ENCODE measurements around the gene NAA35. TPM values are rescaled to one million over a fixed set of nuclear protein-coding genes. Genes with fewer than 3 reads are reported as not detected.
"Not testable (repeated sequence)": the region's sequence is repeated elsewhere in the genome, so short reads cannot be mapped to it uniquely, and the experiment has no call there.

Gene NAA35
- total and polyA plus RNA-seq, 11 donors, result 4.0 to 21.8 (median 16.5) TPM

- Histone ChIP-seq H3K27ac (no peak overlapping the region), H3K36me3 (no peaks in the 10 kb centered on the region), H3K4me1 (peaks cover 0 to 5% (median 0%) of the 10 kb centered on the region in 12 donors), H3K9me3 (no peaks in the 10 kb centered on the region), H3K27me3 (no peaks in the 10 kb centered on the region), H3K4me3 (no peak overlapping the region)
- TF ChIP-seq CTCF (IDR thresholded peaks at IDR 0.05) (no peak), POLR2A (IDR thresholded peaks at IDR 0.05) (no peak)
- intact Hi-C loops (cut with DNase I), result no loop called here
- ATAC-seq, result no peak
- 84 to 93% (median 91%) methylated on average over 5 of the region's 5 CpGs for WGBS, 4 donors
- no peak for DNase-seq
Observed at GRCh38 chr9:85925493-85925892, 15.5 kb upstream of the NAA35 start.

- no peaks in the 10 kb centered on the region for H3K36me3 ChIP-seq
- intact Hi-C loops (cut with DNase I), result no loop called here
- WGBS, 4 donors, result 57 to 75% (median 67%) methylated on average over 2 of the region's 2 CpGs
Observed at GRCh38 chr9:85927076-85927475, 13.9 kb upstream of the NAA35 start.

GRCh38 chr9:85931495-85931894 lies 9.5 kb upstream of the NAA35 start:
- DNase-seq (no peak), ATAC-seq (no peak)
- Histone ChIP-seq H3K36me3 (no peaks in the 10 kb centered on the region), H3K4me1 (peaks cover 0 to 5% (median 0%) of the 10 kb centered on the region in 12 donors), H3K27me3 (no peaks in the 10 kb centered on the region), H3K9me3 (no peaks in the 10 kb centered on the region), H3K27ac (no peak overlapping the region), H3K4me3 (no peak overlapping the region)
- intact Hi-C loops (cut with DNase I), result no loop called here
- TF ChIP-seq POLR2A (IDR thresholded peaks at IDR 0.05) (no peak), CTCF (IDR thresholded peaks at IDR 0.05) (no peak)
- WGBS, 4 donors, result 83 to 92% (median 89%) methylated on average over 2 of the region's 2 CpGs

More at GRCh38 chr9:85927076-85927475, 13.9 kb upstream of the NAA35 start:
- no peak for DNase-seq
- Histone ChIP-seq H3K27me3 (no peaks in the 10 kb centered on the region), H3K27ac (no peak overlapping the region), H3K9me3 (no peaks in the 10 kb centered on the region), H3K4me1 (peaks cover 0 to 5% (median 0%) of the 10 kb centered on the region in 12 donors), H3K4me3 (no peak overlapping the region)
- ATAC-seq, result peak in 2 of 4 donors; percentile 42 to 63
- TF ChIP-seq POLR2A (IDR thresholded peaks at IDR 0.05) (no peak), CTCF (IDR thresholded peaks at IDR 0.05) (no peak)

- H3K27ac ChIP-seq; H3K9me3 ChIP-seq; H3K4me1 ChIP-seq; DNase-seq; intact Hi-C loops (cut with DNase I); H3K27me3 ChIP-seq; H3K4me3 ChIP-seq; ATAC-seq; H3K36me3 ChIP-seq: not testable (repeated sequence)
- 93 to 97% (median 96%) methylated on average over 14 of the region's 14 CpGs for WGBS, 4 donors
Observed at GRCh38 chr9:85935950-85936349, 5.0 kb upstream of the NAA35 start.

- no peak for DNase-seq
Observed at GRCh38 chr9:85940275-85940831, 593 bp upstream of the NAA35 start.

More at GRCh38 chr9:85940275-85940831, 593 bp upstream of the NAA35 start:
- TF ChIP-seq CTCF (IDR thresholded peaks at IDR 0.05) (no peak), POLR2A (IDR thresholded peaks at IDR 0.05) (no peak)
- Histone ChIP-seq H3K4me1 (peaks cover 4 to 39% (median 26%) of the 10 kb centered on the region in 12 donors), H3K27me3 (no peaks in the 10 kb centered on the region), H3K9me3 (no peaks in the 10 kb centered on the region), H3K27ac (peak overlapping the region; percentile 47 to 99 (median 94)), H3K36me3 (peaks cover 0 to 31% (median 21%) of the 10 kb centered on the region in 9 donors), H3K4me3 (peak overlapping the region; percentile 72 to 100 (median 95))
- ATAC-seq, result no peak
- WGBS, 4 donors, result 24 to 27% (median 26%) methylated on average over 13 of the region's 13 CpGs
- intact Hi-C loops (cut with DNase I), result loop anchor here in 2 of 10 donors (5.0 to 10.0 kb wide), 2 partner anchors 344 to 1963 kb away; partner anchors contain the start of gene ISCA1 (in 1 of the 2)

Measured in heart left ventricle (tissue), 16 donors.